Measurements from ENCODE around the gene VTI1A. TPM values are rescaled to one million over a fixed set of nuclear protein-coding genes. Genes with fewer than 3 reads are reported as not detected.

VTI1A gene
- total and polyA plus RNA-seq, 7 donors = 10.8 to 80.3 (median 36.8) TPM

- no peaks in the 10 kb centered on the region for H3K27me3 ChIP-seq
- H3K4me3 ChIP-seq = no peak overlapping the region
- H3K9me3 ChIP-seq = no peaks in the 10 kb centered on the region
- no peak for DNase-seq
- 92 to 98% methylated on average over 2 of the region's 2 CpGs for WGBS, 2 donors
- intact Hi-C loops (cut with DNase I) = no loop called here
- no peak overlapping the region for H3K27ac ChIP-seq
- TF ChIP-seq POLR2AphosphoS5 (IDR thresholded peaks at IDR 0.05) (no peak), POLR2A (IDR thresholded peaks at IDR 0.05) (no peak), EP300 (IDR thresholded peaks at IDR 0.05) (no peak), CTCF (IDR thresholded peaks at IDR 0.05) (no peak)
- no peaks in the 10 kb centered on the region for H3K36me3 ChIP-seq
- peaks cover 0 to 6% (median 0%) of the 10 kb centered on the region in 4 donors for H3K4me1 ChIP-seq
Measured at GRCh38 chr10:112832959-112833358, 385.9 kb downstream of the VTI1A start.

- no peak overlapping the region for H3K4me3 ChIP-seq
- no peaks in the 10 kb centered on the region for H3K9me3 ChIP-seq
- no peak for DNase-seq
- TF ChIP-seq POLR2AphosphoS5 (IDR thresholded peaks at IDR 0.05) = no peak
- TF ChIP-seq POLR2A (IDR thresholded peaks at IDR 0.05) = no peak
- no peak for TF ChIP-seq CTCF (IDR thresholded peaks at IDR 0.05)
- no peak for TF ChIP-seq EP300 (IDR thresholded peaks at IDR 0.05)
- WGBS, 2 donors = 51 to 91% methylated on average over 8 of the region's 8 CpGs
- H3K36me3 ChIP-seq = no peaks in the 10 kb centered on the region
- H3K27ac ChIP-seq = no peak overlapping the region
- no peaks in the 10 kb centered on the region for H3K27me3 ChIP-seq
- peaks cover 0 to 6% (median 0%) of the 10 kb centered on the region in 4 donors for H3K4me1 ChIP-seq
- intact Hi-C loops (cut with DNase I) = no loop called here
Measured at GRCh38 chr10:112834751-112835181, 387.8 kb downstream of the VTI1A start.

GRCh38 chr10:112835217-112835715 lies 388.3 kb downstream of the VTI1A start:
- Histone ChIP-seq H3K9me3 (no peaks in the 10 kb centered on the region), H3K4me1 (peaks cover 0 to 6% (median 0%) of the 10 kb centered on the region in 4 donors), H3K27ac (no peak overlapping the region), H3K27me3 (no peaks in the 10 kb centered on the region), H3K36me3 (no peaks in the 10 kb centered on the region), H3K4me3 (no peak overlapping the region)
- TF ChIP-seq CTCF (IDR thresholded peaks at IDR 0.05) (no peak), POLR2AphosphoS5 (IDR thresholded peaks at IDR 0.05) (no peak), EP300 (IDR thresholded peaks at IDR 0.05) (no peak), POLR2A (IDR thresholded peaks at IDR 0.05) (no peak)
- intact Hi-C loops (cut with DNase I) = no loop called here
- no peak for DNase-seq
- WGBS, 2 donors = 83 to 88% methylated on average over 11 of the region's 11 CpGs

GRCh38 chr10:112835944-112836451 lies 389.0 kb downstream of the VTI1A start:
- 74 to 85% methylated on average over 7 of the region's 7 CpGs for WGBS, 2 donors
- DNase-seq = peak; percentile 78
- Histone ChIP-seq H3K27ac (no peak overlapping the region), H3K36me3 (no peaks in the 10 kb centered on the region), H3K4me3 (no peak overlapping the region), H3K4me1 (peaks cover 0 to 6% (median 0%) of the 10 kb centered on the region in 4 donors), H3K9me3 (no peaks in the 10 kb centered on the region), H3K27me3 (no peaks in the 10 kb centered on the region)
- intact Hi-C loops (cut with DNase I) = no loop called here
- TF ChIP-seq POLR2A (IDR thresholded peaks at IDR 0.05) = no peak

- no peak for DNase-seq
- peaks cover 0 to 6% (median 2%) of the 10 kb centered on the region in 4 donors for H3K4me1 ChIP-seq
- WGBS, 2 donors = 83 to 94% methylated on average over 15 of the region's 15 CpGs
- no peaks in the 10 kb centered on the region for H3K36me3 ChIP-seq
- H3K4me3 ChIP-seq = no peak overlapping the region
- intact Hi-C loops (cut with DNase I) = no loop called here
- H3K9me3 ChIP-seq = no peaks in the 10 kb centered on the region
- H3K27ac ChIP-seq = no peak overlapping the region
- TF ChIP-seq EP300 (IDR thresholded peaks at IDR 0.05) (no peak), POLR2A (IDR thresholded peaks at IDR 0.05) (no peak), POLR2AphosphoS5 (IDR thresholded peaks at IDR 0.05) (no peak), CTCF (IDR thresholded peaks at IDR 0.05) (no peak)
- H3K27me3 ChIP-seq = no peaks in the 10 kb centered on the region
Measured at GRCh38 chr10:112838784-112839481, 391.9 kb downstream of the VTI1A start.

Measured in sigmoid colon (tissue), 7 donors.